ENCODE results near the gene NUP210L.

DNA sequence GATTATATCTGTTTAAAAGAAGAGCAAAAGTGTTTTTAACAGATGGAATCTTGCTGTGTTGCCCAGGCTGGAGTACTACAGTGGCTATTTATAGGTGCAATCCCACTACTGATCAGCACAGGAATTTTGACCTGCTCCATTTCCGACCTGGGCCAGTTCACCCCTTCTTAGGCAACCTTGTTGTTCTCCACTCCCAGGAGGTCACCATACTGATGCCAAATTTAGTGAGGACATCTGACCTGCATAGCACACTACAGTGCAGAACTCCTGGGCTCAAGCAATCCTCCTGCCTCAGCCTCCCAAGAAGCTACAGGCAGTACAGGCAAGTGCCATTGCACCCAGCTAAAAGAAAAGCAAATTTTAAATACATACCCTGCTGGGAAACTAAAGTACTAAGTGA is 11.3 kb upstream of the NUP210L start:
- TF ChIP-seq EZH2 (IDR thresholded peaks at IDR 0.05) (no peak), REST (IDR thresholded peaks at IDR 0.05; ENCODE audit: low read depth) (no peak), RAD21 (IDR thresholded peaks at IDR 0.05; ENCODE audit: low read depth) (no peak), CEBPB (IDR thresholded peaks at IDR 0.05; ENCODE audit: low read depth) (no peak), POLR2AphosphoS5 (IDR thresholded peaks at IDR 0.05; ENCODE audit: low read depth, low read length) (no peak)
- TF ChIP-seq, protein P1, sequence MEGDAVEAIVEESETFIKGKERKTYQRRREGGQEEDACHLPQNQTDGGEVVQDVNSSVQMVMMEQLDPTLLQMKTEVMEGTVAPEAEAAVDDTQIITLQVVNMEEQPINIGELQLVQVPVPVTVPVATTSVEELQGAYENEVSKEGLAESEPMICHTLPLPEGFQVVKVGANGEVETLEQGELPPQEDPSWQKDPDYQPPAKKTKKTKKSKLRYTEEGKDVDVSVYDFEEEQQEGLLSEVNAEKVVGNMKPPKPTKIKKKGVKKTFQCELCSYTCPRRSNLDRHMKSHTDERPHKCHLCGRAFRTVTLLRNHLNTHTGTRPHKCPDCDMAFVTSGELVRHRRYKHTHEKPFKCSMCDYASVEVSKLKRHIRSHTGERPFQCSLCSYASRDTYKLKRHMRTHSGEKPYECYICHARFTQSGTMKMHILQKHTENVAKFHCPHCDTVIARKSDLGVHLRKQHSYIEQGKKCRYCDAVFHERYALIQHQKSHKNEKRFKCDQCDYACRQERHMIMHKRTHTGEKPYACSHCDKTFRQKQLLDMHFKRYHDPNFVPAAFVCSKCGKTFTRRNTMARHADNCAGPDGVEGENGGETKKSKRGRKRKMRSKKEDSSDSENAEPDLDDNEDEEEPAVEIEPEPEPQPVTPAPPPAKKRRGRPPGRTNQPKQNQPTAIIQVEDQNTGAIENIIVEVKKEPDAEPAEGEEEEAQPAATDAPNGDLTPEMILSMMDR (IDR thresholded peaks at IDR 0.05 in 2 of 3, conservative IDR thresholded peaks at IDR 0.05 in 1 of 3; ENCODE audit: borderline replicate concordance in 1 of 3, insufficient read depth in 1 of 3, low read depth in 2 of 3, low read length in 2 of 3) = no peak
- TF ChIP-seq, protein P2, sequence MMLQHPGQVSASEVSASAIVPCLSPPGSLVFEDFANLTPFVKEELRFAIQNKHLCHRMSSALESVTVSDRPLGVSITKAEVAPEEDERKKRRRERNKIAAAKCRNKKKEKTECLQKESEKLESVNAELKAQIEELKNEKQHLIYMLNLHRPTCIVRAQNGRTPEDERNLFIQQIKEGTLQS (IDR thresholded peaks at IDR 0.05) = no peak
